Fibroblast of skin of right quadriceps (primary cell): ENCODE results near the gene TMEM151B.

ENCODE experiments used
- DNase-seq: peaks from one replicate; pipeline ENCODE4 v3.0.0-alpha.2; 2013

Gene TMEM151B

GRCh38 chr6:44265722-44266233, 4.5 kb upstream of the TMEM151B start:
- no peak for DNase-seq

GRCh38 chr6:44266347-44266746, 3.9 kb upstream of the TMEM151B start:
- DNase-seq: no peak

GRCh38 chr6:44267252-44267651, 3.0 kb upstream of the TMEM151B start:
- no peak for DNase-seq

GRCh38 chr6:44268095-44268628, 2.1 kb upstream of the TMEM151B start:
- DNase-seq: peak; percentile 31

GRCh38 chr6:44269178-44269920, 901 bp upstream of the TMEM151B start:
- no peak for DNase-seq

GRCh38 chr6:44270526-44271405, 516 bp downstream of the TMEM151B start:
- no peak for DNase-seq

GRCh38 chr6:44271406-44271723, 1.1 kb downstream of the TMEM151B start:
- DNase-seq: no peak

- no peak for DNase-seq
These were observed 1.7 kb downstream of the TMEM151B start for GRCh38 chr6:44271914-44272313.

- DNase-seq: no peak
These were observed 2.3 kb downstream of the TMEM151B start for GRCh38 chr6:44272529-44272928.

- DNase-seq: no peak
These were observed 2.8 kb downstream of the TMEM151B start for GRCh38 chr6:44272999-44273566.

- no peak for DNase-seq
These were observed 3.4 kb downstream of the TMEM151B start for GRCh38 chr6:44273617-44274016.

- DNase-seq: no peak
These were observed 5.1 kb downstream of the TMEM151B start for GRCh38 chr6:44275271-44275748.

- DNase-seq: no peak
These were observed 5.7 kb downstream of the TMEM151B start for GRCh38 chr6:44275749-44276648.

- no peak for DNase-seq
These were observed 6.7 kb downstream of the TMEM151B start for GRCh38 chr6:44276667-44277640.

- no peak for DNase-seq
These were observed 7.5 kb downstream of the TMEM151B start for GRCh38 chr6:44277763-44278162.

- DNase-seq: no peak
These were observed 8.1 kb downstream of the TMEM151B start for GRCh38 chr6:44278315-44278714.

- no peak for DNase-seq
These were observed 8.8 kb downstream of the TMEM151B start for GRCh38 chr6:44278774-44279697.

GRCh38 chr6:44284121-44284520, 13.9 kb downstream of the TMEM151B start:
- no peak for DNase-seq

GRCh38 chr6:44284867-44285266, 14.6 kb downstream of the TMEM151B start:
- DNase-seq: no peak
